ENCODE results near the gene SGPP2.
"Not testable (repeated sequence)": the region's sequence is repeated elsewhere in the genome, so short reads cannot be mapped to it uniquely, and the experiment has no call there.

The SGPP2 gene, protein sequence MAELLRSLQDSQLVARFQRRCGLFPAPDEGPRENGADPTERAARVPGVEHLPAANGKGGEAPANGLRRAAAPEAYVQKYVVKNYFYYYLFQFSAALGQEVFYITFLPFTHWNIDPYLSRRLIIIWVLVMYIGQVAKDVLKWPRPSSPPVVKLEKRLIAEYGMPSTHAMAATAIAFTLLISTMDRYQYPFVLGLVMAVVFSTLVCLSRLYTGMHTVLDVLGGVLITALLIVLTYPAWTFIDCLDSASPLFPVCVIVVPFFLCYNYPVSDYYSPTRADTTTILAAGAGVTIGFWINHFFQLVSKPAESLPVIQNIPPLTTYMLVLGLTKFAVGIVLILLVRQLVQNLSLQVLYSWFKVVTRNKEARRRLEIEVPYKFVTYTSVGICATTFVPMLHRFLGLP

DNA sequence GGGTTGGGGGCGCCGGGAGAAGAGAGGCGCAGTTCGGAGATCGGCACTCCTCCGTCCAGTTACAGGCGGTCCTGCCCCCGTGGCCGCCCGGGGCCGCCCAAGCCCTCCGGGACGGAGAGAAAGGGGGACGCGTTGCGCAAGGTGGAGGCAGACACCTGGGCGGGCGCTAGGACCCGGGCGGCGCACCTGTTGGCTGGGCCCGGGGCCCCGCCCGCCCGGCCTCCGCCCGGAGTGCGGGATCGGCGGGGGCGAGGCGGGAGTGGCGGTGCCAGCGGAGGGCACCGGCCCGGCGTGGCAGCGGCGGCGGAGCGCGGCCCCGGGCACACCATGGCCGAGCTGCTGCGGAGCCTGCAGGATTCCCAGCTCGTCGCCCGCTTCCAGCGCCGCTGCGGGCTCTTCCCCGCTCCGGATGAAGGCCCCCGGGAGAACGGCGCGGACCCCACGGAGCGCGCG, at the start of gene SGPP2:
TSS of gene SGPP2 (plus strand) at position 268 of the 453 bp plus-strand sequence. CDS start at position 328, 60 bp downstream.
- intact Hi-C loops (cut with DNase I), result no loop called here
- DNase-seq, result peak in 40 of 42 donors; percentile 10 to 80 (median 60)

DNA sequence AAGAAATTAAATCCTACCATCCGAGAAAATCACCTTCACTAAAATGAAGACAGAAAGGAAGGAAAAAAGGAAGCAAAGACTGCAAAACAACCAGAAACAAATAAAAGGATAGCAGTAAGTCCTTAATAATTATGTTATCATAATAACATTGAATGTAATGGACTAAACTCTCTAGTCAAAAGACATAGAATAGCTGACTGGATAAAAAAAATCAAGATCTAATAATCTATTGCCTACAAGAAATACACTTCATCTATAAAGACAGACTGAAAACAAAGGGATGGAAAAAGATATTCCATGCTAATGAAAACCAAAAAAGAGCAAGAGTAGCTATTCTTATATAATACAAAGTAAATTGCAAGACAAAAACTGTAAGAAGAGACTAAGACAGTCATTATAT, 48.5 kb upstream of the SGPP2 start:
- DNase-seq, result no peak
- intact Hi-C loops (cut with DNase I), result no loop called here

- no peak for DNase-seq
- intact Hi-C loops (cut with DNase I), result no loop called here
These were observed 43.9 kb upstream of the SGPP2 start for GRCh38 chr2:222380456-222380855.

- DNase-seq, result no peak
- intact Hi-C loops (cut with DNase I), result no loop called here
These were observed 42.8 kb upstream of the SGPP2 start for GRCh38 chr2:222381566-222381965.

DNA sequence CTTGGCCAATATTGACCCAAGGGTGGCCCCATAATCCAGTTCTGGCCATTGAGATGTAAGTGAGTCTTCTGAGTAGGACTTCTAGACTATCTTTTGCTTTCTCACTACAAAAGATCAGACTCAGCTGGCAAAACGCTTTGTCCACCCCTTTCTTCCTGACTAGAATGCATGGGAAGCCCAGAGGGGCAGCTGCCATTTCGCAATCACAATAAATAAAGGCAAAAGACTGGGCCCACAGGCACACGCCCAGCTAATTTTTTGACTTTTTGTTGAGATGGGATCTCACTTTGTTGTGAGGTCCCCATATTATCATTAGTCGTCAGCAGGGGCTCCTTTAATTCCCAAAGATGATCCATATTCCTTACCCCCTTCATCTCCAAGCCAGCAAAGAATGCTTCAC, 41.1 kb upstream of the SGPP2 start:
- intact Hi-C loops (cut with DNase I), result no loop called here
- DNase-seq, result no peak

DNA sequence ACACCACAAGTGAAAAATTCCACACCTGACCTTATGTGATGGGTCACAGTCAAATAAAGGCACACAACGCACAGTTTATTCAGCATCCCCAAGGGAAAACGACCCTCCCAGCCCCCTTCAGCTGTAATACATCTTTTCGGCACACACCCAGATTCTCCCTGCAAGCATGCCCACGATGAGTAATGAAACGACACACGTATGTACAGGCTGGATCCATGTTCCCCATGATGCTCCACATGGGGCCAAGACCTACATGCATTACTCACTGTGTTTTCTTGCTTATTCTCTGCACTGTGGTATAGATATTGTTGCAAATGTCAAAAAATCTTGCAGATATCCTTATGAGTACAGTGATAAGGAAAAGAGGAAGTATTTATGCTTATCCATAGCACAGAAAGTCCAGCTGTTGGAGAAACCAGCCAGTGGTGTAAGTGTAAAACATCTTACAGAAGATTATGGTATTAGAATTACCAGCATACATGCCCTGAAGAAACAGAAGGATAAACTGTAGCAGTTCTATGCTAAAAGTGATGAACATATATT, 32.5 kb upstream of the SGPP2 start:
- intact Hi-C loops (cut with DNase I), result no loop called here

GRCh38 chr2:222393733-222394267, 30.5 kb upstream of the SGPP2 start:
- intact Hi-C loops (cut with DNase I), result no loop called here
- DNase-seq, result no peak

More for the DNA sequence above, 32.5 kb upstream of the SGPP2 start:
- DNase-seq, result no peak

DNA sequence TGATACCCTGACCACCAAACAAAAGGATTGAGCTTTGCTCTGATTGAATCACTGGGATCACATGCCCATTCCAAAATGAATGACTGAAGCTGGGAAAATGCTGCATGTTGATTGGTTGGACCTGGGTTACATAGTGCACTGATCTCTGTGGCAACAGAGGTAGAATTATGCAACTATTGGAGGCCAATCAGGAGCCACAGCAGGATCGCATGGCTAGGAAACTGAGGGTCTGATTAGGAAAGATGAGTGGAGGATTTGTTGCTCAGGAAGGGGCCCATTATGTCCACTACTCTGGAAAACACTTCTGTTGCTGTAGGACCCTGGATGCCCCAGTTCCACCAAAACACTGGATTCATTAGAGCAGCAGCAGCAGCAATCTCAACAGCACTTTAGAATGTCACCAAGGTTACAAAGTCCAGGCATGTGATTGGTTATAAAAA, 25.9 kb upstream of the SGPP2 start:
- peak in 11 of 42 donors; percentile 7 to 41 (median 14) for DNase-seq
- intact Hi-C loops (cut with DNase I), result no loop called here

DNA sequence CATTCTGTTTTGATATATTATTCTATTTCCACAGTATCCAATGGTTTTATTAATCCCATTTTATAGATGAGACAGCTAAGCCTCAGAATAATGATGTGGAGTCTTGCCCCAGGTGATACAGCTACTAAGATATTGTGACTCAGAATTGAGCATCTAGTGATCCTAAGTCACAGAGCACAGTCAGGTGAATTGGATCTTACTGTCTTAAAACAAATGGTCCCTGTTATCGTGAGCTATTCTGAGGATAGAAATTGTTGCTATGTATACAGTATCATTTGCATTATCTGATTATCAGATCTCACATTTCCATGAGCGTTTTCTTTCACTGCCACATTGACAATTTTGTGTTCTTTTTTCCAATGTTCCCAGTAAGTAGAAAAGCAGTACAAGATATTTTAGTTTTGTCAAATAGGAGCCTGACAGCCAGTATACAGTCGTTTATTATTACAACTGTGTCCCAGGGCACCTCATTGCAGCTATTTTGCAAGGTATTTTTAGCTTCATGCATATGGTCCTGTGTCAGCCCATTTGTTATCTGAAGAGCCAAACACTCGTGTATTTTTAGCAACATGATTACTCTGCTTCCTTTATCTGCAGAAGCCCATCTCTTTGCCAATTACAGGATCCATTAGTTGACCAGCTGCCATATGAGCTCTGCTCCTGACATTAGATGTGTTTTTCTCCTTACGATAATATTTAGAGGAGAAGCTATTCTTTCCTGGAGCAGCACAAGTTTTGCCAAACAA, 25.1 kb upstream of the SGPP2 start:
- DNase-seq, result no peak
- intact Hi-C loops (cut with DNase I), result no loop called here

DNA sequence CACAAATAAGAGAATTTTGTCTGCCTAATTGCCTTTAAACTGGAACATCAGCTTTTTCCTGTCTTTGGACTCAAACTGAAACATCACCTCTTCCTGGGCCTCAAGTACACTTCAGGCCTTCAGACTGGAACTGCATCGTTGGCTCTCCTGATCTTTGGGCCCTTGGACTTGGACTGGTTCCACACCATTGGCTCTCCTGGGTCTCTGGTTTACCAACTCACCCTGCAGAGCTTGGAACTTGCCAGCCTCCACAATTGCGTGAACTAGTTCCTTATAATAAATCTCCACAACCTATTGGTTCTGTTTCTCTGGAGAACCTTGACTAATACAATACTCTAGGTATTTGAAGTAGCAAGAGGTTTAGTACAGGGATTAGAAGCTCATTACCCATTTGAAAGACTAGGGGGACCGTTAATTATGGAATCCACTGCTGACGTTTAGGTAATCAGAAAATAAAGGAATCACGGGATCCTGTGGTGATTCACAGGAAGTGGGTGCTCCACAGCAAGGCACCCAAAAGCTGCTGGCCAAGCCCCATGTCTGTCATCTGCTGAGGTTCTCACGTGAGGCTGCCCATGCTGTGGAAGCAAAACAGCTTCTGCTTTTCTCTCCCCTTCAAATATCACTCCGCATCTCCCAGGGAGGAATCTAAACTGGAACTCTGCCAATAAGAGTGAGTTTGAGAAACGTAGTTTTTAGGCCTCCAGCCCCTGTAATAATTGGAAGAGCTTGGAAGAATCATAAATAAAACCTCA, 20.0 kb upstream of the SGPP2 start:
- no peak for DNase-seq
- intact Hi-C loops (cut with DNase I), result no loop called here

DNA sequence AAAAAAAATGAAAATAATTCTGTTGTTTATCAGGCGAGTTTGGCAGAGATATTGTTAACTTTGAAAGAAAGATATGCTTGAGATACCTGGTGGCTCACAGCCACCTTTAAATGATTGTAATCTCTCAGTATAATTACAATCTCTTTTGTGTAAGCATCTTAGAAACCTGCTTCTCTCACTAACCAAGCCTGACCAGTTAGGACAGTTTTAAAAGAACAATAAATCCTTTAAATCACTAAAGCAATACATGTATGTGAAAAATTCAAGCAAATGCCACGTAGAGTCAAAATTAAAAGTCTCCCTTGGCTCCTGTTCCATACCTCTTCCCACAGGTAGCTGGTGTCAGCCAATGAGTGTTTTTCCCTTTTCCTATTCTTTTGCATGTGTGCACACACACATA, 15.7 kb upstream of the SGPP2 start:
- intact Hi-C loops (cut with DNase I), result no loop called here
- DNase-seq, result no peak

GRCh38 chr2:222410534-222410933, 13.8 kb upstream of the SGPP2 start:
- DNase-seq, result no peak
- intact Hi-C loops (cut with DNase I), result no loop called here

- DNase-seq; intact Hi-C loops (cut with DNase I): not testable (repeated sequence)
These were observed 12.0 kb upstream of the SGPP2 start for GRCh38 chr2:222412334-222412733.

- intact Hi-C loops (cut with DNase I), result no loop called here
- no peak for DNase-seq
These were observed 10.9 kb upstream of the SGPP2 start for GRCh38 chr2:222413295-222413911.

- DNase-seq, result no peak
These were observed 5.6 kb upstream of the SGPP2 start for GRCh38 chr2:222418739-222419138.

GRCh38 chr2:222420508-222420907, 3.8 kb upstream of the SGPP2 start:
- DNase-seq, result no peak
- intact Hi-C loops (cut with DNase I), result no loop called here

More at GRCh38 chr2:222418739-222419138, 5.6 kb upstream of the SGPP2 start:
- intact Hi-C loops (cut with DNase I), result no loop called here

DNA sequence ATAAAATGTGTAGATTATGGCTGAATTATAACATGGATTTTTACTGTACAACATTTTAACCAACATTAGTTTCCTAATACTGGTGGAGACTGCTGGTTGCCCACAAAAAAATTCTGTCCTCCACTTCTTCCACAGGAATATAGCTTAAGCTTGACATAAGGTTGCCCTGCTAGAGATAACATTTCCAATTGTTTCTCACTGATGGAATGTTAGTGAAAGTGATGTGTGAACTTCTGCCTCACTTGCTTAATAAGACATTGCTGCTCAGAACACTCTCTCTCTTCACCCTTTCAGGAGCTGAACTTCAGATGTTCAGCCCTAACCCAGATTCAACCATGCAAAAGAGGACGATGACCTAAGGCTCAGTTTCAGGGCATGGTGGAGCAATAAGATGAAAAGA, 2.7 kb upstream of the SGPP2 start:
- DNase-seq, result no peak
- intact Hi-C loops (cut with DNase I), result no loop called here

GRCh38 chr2:222423186-222423585, 1.2 kb upstream of the SGPP2 start:
- intact Hi-C loops (cut with DNase I), result no loop called here
- no peak for DNase-seq

All from head of caudate nucleus (tissue), 42 donors.